H1 (cell line): ENCODE results near the gene CAMTA1. TPM values are rescaled to one million over a fixed set of nuclear protein-coding genes. Genes with fewer than 3 reads are reported as not detected.

ENCODE experiments used
- BACH1 ChIP-seq: IDR thresholded peaks from 2 replicates; pipeline ENCODE4 v1.6.1; 2012; ENCODE audit warnings: low read length, improper control_type of control experiment
- BCL11A ChIP-seq, 2 experiments: IDR thresholded peaks; one replicate each; pipeline ENCODE4 v1.6.1; 2011; ENCODE audit warnings: low read depth in 2 of 2, low read length in 2 of 2, mild to moderate bottlenecking in 2 of 2
- POU5F1 ChIP-seq: IDR thresholded peaks from 2 replicates; pipeline ENCODE4 v1.6.1; 2011; ENCODE audit warnings: low read depth, mild to moderate bottlenecking, low read length, moderate library complexity
- SAP30 ChIP-seq: fragments of 300-600 bp; sonication (generic); IDR thresholded peaks from 2 replicates; pipeline ENCODE4 v1.7.1; 2012; ENCODE audit warnings: low read length, moderate library complexity, mild to moderate bottlenecking, inconsistent platforms; ENCODE audit not compliant: insufficient read depth, insufficient replicate concordance
- SIRT6 ChIP-seq: IDR thresholded peaks from one replicate; pipeline ENCODE4 v1.7.1; 2012; ENCODE audit warnings: low read length, inconsistent platforms
- SIX5 ChIP-seq: IDR thresholded peaks from 2 replicates; pipeline ENCODE4 v1.6.1; 2011; ENCODE audit warnings: mild to moderate bottlenecking, low read depth, low read length
- SP4 ChIP-seq: IDR thresholded peaks from 2 replicates; pipeline ENCODE4 v1.6.1; 2012; ENCODE audit warnings: low read length, inconsistent platforms
- polyA plus RNA-seq, 7 experiments: library from polyadenylated mRNA; depleted of rRNA in 3 of 7; stranded (reverse) in 5 of 7; unstranded in 2 of 7; fragments of >200 nt in 5 of 7; fragments of 200-250 nt in 2 of 7; gene quantifications; 1 replicate in 5 of 7; 2 replicates in 1 of 7; 4 replicates in 1 of 7; pipeline versions ENCODE4 v1.2.1 to v1.2.3, GENCODE V29; 2011 to 2013; ENCODE audit warnings: missing spikeins in 2 of 7, mixed read lengths in 2 of 7
- total RNA-seq: library from RNA; stranded (reverse); fragmentation: NEBNext Ultra II Directional; extraction: Animal tissue kit (Norgen Biotek cat#: 25700); gene quantifications from 2 replicates; pipeline ENCODE4 v1.2.1, GENCODE V29; 2021

CAMTA1 gene
- total and polyA plus RNA-seq, 2 of the 8 experiments (the other 6 are each of a cell fraction or from before 2014, with no cell fraction given): 65.0 to 119 TPM

DNA sequence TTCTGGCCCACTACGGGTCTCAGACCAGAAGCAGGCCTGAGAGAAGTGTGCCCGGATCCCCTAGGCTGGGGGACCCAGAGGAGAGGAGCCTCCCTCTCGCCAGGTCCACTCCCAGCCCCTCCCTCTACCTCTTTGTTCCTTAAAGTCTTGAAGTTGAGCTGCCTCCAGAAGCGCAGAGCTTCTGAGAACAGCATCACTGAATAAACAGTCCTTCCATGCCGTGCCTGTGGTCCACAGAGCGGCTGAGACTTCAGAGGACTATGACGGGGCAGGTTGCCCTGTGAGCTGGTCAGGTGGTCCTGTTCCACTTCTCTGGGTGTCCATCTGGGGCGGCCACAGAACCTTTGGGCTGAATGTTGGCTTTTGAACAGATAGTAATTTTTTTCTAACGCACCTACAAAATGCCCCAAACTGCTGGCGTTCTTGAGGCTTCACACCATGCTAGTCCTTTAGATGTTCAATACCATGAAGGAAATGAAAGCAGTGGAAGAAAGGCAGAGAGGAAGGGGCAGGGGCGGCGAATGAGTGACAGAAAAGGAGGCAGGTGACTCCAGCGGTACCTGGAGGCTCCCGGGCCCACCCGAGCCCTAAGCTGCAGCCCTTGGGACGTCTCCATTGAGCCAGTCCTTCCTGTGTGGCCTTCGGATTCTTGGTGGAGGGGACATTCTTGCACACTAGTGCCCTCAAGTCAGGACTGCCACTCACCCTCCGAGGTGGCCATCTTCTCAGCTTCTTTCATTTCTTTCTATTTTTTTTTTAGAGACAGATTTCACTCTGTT lies 746.5 kb downstream of the CAMTA1 start (continued):
- TF ChIP-seq BCL11A (IDR thresholded peaks at IDR 0.05; ENCODE audit: low read depth in 2 of 2, low read length in 2 of 2) (no peak), SIX5 (no peak), SAP30 (no peak), SP4 (no peak), BACH1 (no peak), POU5F1 (no peak), SIRT6 (no peak)
